H9 (cell line): ENCODE measurements around the gene KIF26B. TPM values are rescaled to one million over a fixed set of nuclear protein-coding genes. Genes with fewer than 3 reads are reported as not detected.

Experiments used
- DNase-seq: peaks from one replicate; pipeline ENCODE4 v3.0.0-alpha.2; 2017
- H2AFZ ChIP-seq: one replicate; pipeline ENCODE4 v1.6.1; 2013; ENCODE audit warnings: mild to moderate bottlenecking, low read length, control low read depth, moderate library complexity
- H2AK5ac ChIP-seq: 2 replicates; pipeline ENCODE4 v1.6.1; 2013; ENCODE audit warnings: low read length, control low read depth, mixed read lengths; ENCODE audit not compliant: insufficient read length
- H2BK120ac ChIP-seq: one replicate; pipeline ENCODE4 v1.6.1; 2013; ENCODE audit warnings: low read depth, mild to moderate bottlenecking, low read length, control low read depth, inconsistent platforms; ENCODE audit not compliant: poor library complexity, severe bottlenecking
- H2BK12ac ChIP-seq: 2 replicates; pipeline ENCODE4 v1.6.1; 2013; ENCODE audit warnings: low read length, control low read depth, mixed read lengths, low read depth; ENCODE audit not compliant: insufficient read length
- H2BK15ac ChIP-seq: 2 replicates; pipeline ENCODE4 v1.6.1; 2013; ENCODE audit warnings: low read depth, low read length, control low read depth
- H2BK20ac ChIP-seq: one replicate; pipeline ENCODE4 v1.6.1; 2013; ENCODE audit warnings: low read depth, mild to moderate bottlenecking, low read length, control low read depth, inconsistent platforms; ENCODE audit not compliant: poor library complexity, severe bottlenecking
- H2BK5ac ChIP-seq: 2 replicates; pipeline ENCODE4 v1.6.1; 2013; ENCODE audit warnings: low read length, control low read depth, mixed read lengths; ENCODE audit not compliant: insufficient read length
- H3K14ac ChIP-seq: 2 replicates; pipeline ENCODE4 v1.6.1; 2013; ENCODE audit warnings: low read length, control low read depth; ENCODE audit not compliant: insufficient read depth
- H3K18ac ChIP-seq: 2 replicates; pipeline ENCODE4 v1.6.1; 2013; ENCODE audit warnings: low read depth, mild to moderate bottlenecking, mixed read lengths, low read length, control low read depth; ENCODE audit not compliant: insufficient read length
- H3K23ac ChIP-seq: 2 replicates; pipeline ENCODE4 v1.6.1; 2013; ENCODE audit warnings: low read length, control low read depth, mixed read lengths, low read depth; ENCODE audit not compliant: insufficient read length
- H3K23me2 ChIP-seq: 2 replicates; pipeline ENCODE4 v1.6.1; 2013; ENCODE audit warnings: low read depth, mild to moderate bottlenecking, mixed read lengths, low read length, control low read depth; ENCODE audit not compliant: insufficient read length, poor library complexity, severe bottlenecking
- H3K27ac ChIP-seq: 2 replicates; pipeline ENCODE4 v1.5.1; 2013; ENCODE audit warnings: low read length, control low read depth, mixed read lengths, low read depth; ENCODE audit not compliant: insufficient read length
- H3K27me3 ChIP-seq: 2 replicates; pipeline ENCODE4 v1.6.1; 2013; ENCODE audit warnings: low read length, control low read depth, inconsistent platforms; ENCODE audit not compliant: insufficient read depth
- H3K4ac ChIP-seq: 2 replicates; pipeline ENCODE4 v1.6.1; 2013; ENCODE audit warnings: low read depth, mild to moderate bottlenecking, control low read depth, inconsistent platforms, low read length, moderate library complexity
- H3K4me1 ChIP-seq: 2 replicates; pipeline ENCODE4 v1.6.1; 2013; ENCODE audit warnings: low read length, control low read depth, inconsistent platforms; ENCODE audit not compliant: insufficient read depth
- H3K4me2 ChIP-seq: 2 replicates; pipeline ENCODE4 v1.6.1; 2013; ENCODE audit warnings: low read length, control low read depth, mixed read lengths; ENCODE audit not compliant: insufficient read length, insufficient read depth
- H3K56ac ChIP-seq: 2 replicates; pipeline ENCODE4 v1.6.1; 2013; ENCODE audit warnings: low read depth, mild to moderate bottlenecking, mixed read lengths, low read length, control low read depth; ENCODE audit not compliant: insufficient read length
- H3K79me1 ChIP-seq: 2 replicates; pipeline ENCODE4 v1.6.1; 2013; ENCODE audit warnings: low read depth, mild to moderate bottlenecking, moderate library complexity, low read length, control low read depth, inconsistent platforms; ENCODE audit not compliant: insufficient read depth, poor library complexity, severe bottlenecking
- H3K79me2 ChIP-seq: 2 replicates; pipeline ENCODE4 v1.6.1; 2013; ENCODE audit warnings: low read length, control low read depth, inconsistent platforms; ENCODE audit not compliant: insufficient read depth
- H3K9ac ChIP-seq: 2 replicates; pipeline ENCODE4 v1.6.1; 2013; ENCODE audit warnings: low read length, control low read depth, mixed read lengths; ENCODE audit not compliant: insufficient read length; ENCODE audit errors: extremely low read depth
- H3K9me3 ChIP-seq: one replicate; pipeline ENCODE4 v1.6.1; 2013; ENCODE audit warnings: low read depth, low read length, inconsistent platforms; ENCODE audit not compliant: control insufficient read depth
- H3T11ph ChIP-seq: one replicate; pipeline ENCODE4 v1.6.1; 2013; ENCODE audit warnings: mild to moderate bottlenecking, low read length, control low read depth, inconsistent platforms
- H4K20me1 ChIP-seq: one replicate; pipeline ENCODE4 v1.6.1; 2013; ENCODE audit not compliant: control insufficient read depth, insufficient read length, insufficient read depth
- H4K5ac ChIP-seq: 2 replicates; pipeline ENCODE4 v1.6.1; 2013; ENCODE audit warnings: low read depth, mild to moderate bottlenecking, mixed read lengths, low read length, control low read depth; ENCODE audit not compliant: insufficient read length
- H4K8ac ChIP-seq: replicated peaks from 2 replicates; pipeline ENCODE4 v1.6.1; 2013; ENCODE audit warnings: low read length, control low read depth, mixed read lengths, low read depth; ENCODE audit not compliant: insufficient read length
- H4K91ac ChIP-seq: 2 replicates; pipeline ENCODE4 v1.6.1; 2013; ENCODE audit warnings: low read depth, mild to moderate bottlenecking, moderate library complexity, mixed read lengths, low read length, control low read depth; ENCODE audit not compliant: insufficient read length
- H3K27ac Mint-ChIP-seq, 3 experiments: 2 replicates in 2 of 3; 3 replicates in 1 of 3; pipeline ENCODE4 v1.8.0; 2020 to 2021; ENCODE audit warnings: mixed read lengths in 3 of 3, mild to moderate bottlenecking in 1 of 3, moderate library complexity in 1 of 3
- H3K27me3 Mint-ChIP-seq: 2 replicates; pipeline ENCODE4 v1.8.0; 2021; ENCODE audit warnings: low read depth, mild to moderate bottlenecking, moderate library complexity, mixed read lengths
- H3K36me3 Mint-ChIP-seq, 3 experiments: 2 replicates in 2 of 3; 3 replicates in 1 of 3; pipeline ENCODE4 v1.8.0; 2020 to 2021; ENCODE audit warnings: low read depth in 3 of 3, mixed read lengths in 3 of 3; ENCODE audit not compliant: insufficient read depth in 1 of 3
- H3K4me1 Mint-ChIP-seq, 2 experiments: 2 replicates each; pipeline ENCODE4 v1.8.0; 2020; ENCODE audit warnings: mixed read lengths in 2 of 2
- H3K4me3 Mint-ChIP-seq, 2 experiments: 2 replicates in 1 of 2; 3 replicates in 1 of 2; pipeline ENCODE4 v1.8.0; 2020 to 2021; ENCODE audit warnings: mild to moderate bottlenecking in 2 of 2, mixed read lengths in 2 of 2, moderate library complexity in 1 of 2
- H3K9me3 Mint-ChIP-seq, 2 experiments: 2 replicates in 1 of 2; 3 replicates in 1 of 2; pipeline ENCODE4 v1.8.0; 2020; ENCODE audit warnings: mild to moderate bottlenecking in 2 of 2, mixed read lengths in 2 of 2, moderate library complexity in 1 of 2
- WGBS: extraction: QIAGEN DNeasy Blood & Tissue Kit; methylation state at CpG from one replicate; pipeline ENCODE4 v1.1.7; 2013; ENCODE audit warnings: missing lambda C conversion rate, low lambda C conversion rate, mixed read lengths; ENCODE audit not compliant: insufficient read length; ENCODE audit errors: extremely low coverage; 5-methylcytosine and 5-hydroxymethylcytosine counted together
- total RNA-seq: library from RNA; stranded (reverse); gene quantifications from 2 replicates; pipeline ENCODE4 v1.2.1, GENCODE V29; 2021
- TF ChIP-seq, protein P1 (sequence below): fragments of 200-600 bp; sonication (generic); conservative IDR thresholded peaks from 3 replicates; pipeline ENCODE4 v1.8.0; 2021; ENCODE audit warnings: antibody characterized with exemption, mild to moderate bottlenecking

Gene KIF26B
- total RNA-seq, 1 experiment from 2014 or later = 0.13 TPM

DNA sequence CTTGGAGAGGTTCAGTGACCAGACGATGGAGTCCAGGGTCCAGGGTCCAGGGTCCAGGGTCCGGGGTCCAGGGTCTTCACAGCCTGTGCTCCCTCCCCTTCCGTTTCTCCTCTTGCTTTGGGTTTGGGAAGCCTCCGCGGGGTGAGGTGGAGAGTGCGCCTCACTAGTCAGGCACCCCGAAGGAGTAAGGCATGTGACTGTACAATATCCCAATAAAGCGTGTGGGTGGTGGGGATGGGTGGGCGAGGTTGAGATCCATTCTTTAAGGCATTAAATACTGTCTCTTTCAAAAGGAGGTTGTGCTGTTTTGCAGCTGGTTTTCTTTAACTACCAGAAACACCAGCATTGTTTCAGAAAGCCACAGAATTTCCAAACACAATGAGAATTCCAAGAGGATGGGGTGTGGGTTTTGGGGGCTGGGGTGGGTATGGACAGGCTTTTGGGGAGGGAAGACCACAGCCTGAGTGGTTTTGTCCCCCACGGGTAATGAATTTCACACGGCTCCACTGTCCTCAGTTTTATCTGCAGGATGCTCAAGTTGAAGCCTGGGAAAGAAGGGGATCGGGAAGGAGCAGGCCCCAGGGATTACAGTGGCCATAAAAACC is 65.7 kb downstream of the KIF26B start:
- Mint-ChIP-seq H3K4me1 (peaks cover 29 to 35% of the 10 kb centered on the region in 2 experiments), H3K9me3 (no peaks in the 10 kb centered on the region), H3K27ac (no peak overlapping the region), H3K27me3 (no peaks in the 10 kb centered on the region; the same call in 1 of the 2 replicates), H3K4me3 (no peak overlapping the region), H3K36me3 (no peaks in the 10 kb centered on the region)
- TF ChIP-seq, protein P1, sequence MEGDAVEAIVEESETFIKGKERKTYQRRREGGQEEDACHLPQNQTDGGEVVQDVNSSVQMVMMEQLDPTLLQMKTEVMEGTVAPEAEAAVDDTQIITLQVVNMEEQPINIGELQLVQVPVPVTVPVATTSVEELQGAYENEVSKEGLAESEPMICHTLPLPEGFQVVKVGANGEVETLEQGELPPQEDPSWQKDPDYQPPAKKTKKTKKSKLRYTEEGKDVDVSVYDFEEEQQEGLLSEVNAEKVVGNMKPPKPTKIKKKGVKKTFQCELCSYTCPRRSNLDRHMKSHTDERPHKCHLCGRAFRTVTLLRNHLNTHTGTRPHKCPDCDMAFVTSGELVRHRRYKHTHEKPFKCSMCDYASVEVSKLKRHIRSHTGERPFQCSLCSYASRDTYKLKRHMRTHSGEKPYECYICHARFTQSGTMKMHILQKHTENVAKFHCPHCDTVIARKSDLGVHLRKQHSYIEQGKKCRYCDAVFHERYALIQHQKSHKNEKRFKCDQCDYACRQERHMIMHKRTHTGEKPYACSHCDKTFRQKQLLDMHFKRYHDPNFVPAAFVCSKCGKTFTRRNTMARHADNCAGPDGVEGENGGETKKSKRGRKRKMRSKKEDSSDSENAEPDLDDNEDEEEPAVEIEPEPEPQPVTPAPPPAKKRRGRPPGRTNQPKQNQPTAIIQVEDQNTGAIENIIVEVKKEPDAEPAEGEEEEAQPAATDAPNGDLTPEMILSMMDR = no peak
- no CpG with 5 or more reads among the region's 12 CpGs for WGBS
- Histone ChIP-seq H3K9me3 (no peaks in the 10 kb centered on the region), H4K8ac (no peak overlapping the region), H3K23me2 (peaks cover 3% of the 10 kb centered on the region), H2BK120ac (no peak overlapping the region), H2BK5ac (no peak overlapping the region), H3K79me1 (no peaks in the 10 kb centered on the region), H4K20me1 (no peaks in the 10 kb centered on the region), H2AK5ac (no peak overlapping the region), H3K79me2 (no peaks in the 10 kb centered on the region), H3K56ac (no peak overlapping the region), H4K91ac (no peak overlapping the region), H3K4me2 (no peak overlapping the region), H3K4ac (no peak overlapping the region), H3T11ph (no peak overlapping the region), H3K4me1 (peaks cover 5% of the 10 kb centered on the region), H2AFZ (no peak overlapping the region), H3K27me3 (no peaks in the 10 kb centered on the region), H3K18ac (no peak overlapping the region), H3K9ac (no peak overlapping the region), H3K23ac (no peak overlapping the region), H2BK12ac (no peak overlapping the region), H2BK15ac (no peak overlapping the region), H4K5ac (no peak overlapping the region), H2BK20ac (no peak overlapping the region), H3K27ac (no peak overlapping the region), H3K14ac (no peak overlapping the region)
- no peak for DNase-seq
